ENCODE data around the gene TRAPPC3L.

TRAPPC3L gene

GRCh38 chr6:116461932-116462885 lies 83.3 kb downstream of the TRAPPC3L start:
- DNase-seq, result peak; percentile 66

DNA sequence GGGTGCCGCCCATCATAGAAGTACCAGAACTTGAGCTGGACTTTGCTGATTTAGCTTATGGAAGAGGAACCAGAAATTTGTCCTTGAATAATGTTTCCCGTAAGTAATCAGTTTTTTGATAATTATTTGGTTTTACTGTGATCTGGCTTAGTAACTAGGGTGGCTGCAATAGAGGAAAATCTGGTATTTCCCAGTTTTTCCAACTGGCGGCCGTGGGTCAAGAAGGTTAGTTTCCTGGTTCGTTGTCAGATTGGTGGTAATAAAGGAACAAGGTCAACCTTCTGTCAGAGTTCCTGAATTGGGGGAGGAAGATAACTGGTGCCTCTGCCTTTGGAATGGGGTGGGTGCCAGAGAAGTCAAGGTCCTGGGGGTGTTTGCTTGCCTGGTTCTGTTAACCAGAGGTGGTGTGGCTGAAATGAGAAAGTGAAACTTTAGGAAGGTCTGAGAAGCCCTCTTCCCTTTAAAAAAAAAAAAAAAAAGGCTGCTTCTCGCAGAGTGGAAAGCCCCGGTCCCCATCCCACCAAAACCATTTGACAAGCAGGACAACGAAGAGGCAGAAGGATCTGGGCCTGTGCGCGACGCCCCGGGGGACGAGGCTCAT lies 84.1 kb downstream of the TRAPPC3L start, which contains the start of gene CALHM6:
Gene CALHM6 (plus strand): TSS at position 45 of the 601 bp plus-strand sequence. CDS start 555 bp downstream, at position 600.
- no peak for DNase-seq

DNA sequence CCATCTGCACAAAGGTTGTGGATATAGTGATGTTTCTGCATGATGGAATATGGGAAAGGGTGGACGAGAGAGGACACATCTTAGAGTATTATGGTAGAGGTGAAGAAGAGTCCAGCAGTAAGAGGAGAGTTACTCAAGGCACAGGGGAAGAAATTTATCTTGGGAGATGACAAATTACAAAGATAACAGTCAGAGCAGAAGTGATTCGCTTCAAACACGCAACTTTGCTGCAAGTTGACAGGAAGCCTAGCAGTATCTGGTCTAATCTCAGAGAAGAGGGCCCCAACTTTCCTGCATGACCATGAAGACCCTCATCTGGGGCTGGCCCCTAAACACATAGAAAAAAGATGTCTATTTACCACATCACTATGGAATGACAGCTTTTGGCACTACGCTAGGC lies 85.6 kb downstream of the TRAPPC3L start:
- DNase-seq, result no peak

DNA sequence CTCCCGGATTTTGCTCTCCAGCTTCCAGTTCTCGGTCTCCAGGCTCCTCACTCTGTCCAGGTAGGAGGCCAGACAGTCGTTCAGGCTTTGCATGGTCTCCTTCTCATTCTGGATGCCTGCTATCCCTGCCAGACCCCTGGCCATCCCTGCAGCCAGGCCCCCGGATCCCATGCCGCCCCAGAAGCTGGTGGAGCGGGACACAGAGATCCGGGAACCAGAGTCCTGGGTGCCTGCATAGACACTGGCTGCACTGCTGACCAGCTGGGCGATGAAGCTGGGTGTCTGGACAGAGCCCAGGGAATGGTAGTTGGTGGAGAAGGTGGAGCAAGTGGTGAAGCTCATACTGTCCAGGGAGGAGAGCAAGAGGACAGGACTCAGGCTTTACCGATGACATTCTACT lies 87.2 kb downstream of the TRAPPC3L start:
- no peak for DNase-seq

DNA sequence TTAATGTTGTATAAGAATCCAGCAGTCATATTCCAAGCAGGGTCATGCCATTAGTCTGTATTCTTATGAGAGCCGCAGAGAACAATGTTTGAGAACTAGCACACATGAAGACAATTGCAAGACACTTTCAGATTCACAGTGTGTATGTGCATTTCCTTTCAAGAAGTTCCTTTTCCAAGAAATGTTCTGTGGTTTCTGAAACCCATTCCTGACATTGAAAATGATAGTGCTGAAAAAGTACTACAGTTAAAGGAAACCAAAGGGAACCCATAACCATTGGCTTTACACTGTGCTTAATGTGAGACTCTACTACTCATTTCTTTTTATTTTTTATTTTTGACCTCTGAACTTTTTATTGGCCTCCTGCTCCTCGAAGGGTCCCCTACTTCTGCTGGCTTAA lies 88.6 kb downstream of the TRAPPC3L start:
- DNase-seq, result no peak

DNA sequence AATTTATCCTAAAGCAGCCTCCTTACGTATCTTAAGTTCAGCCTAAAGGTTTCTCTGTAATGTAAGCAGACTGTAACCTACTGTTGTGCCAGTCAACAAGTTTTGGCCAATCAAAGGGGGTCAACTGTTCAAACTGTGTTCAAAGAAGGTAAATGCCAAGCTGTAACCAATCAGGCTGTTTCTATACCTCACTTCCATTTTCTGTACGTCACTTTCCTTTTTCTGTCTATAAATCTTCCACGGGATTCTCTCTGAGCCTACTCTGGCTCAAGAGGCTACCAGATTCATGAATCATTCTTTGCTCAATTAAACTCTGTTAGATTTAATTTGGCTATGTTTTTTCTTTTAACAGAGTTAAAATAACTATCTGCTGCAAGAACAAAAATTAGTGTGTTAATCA lies 89.4 kb downstream of the TRAPPC3L start:
- no peak for DNase-seq

- no peak for DNase-seq
Measured at GRCh38 chr6:116452531-116452930, 93.0 kb downstream of the TRAPPC3L start.

DNA sequence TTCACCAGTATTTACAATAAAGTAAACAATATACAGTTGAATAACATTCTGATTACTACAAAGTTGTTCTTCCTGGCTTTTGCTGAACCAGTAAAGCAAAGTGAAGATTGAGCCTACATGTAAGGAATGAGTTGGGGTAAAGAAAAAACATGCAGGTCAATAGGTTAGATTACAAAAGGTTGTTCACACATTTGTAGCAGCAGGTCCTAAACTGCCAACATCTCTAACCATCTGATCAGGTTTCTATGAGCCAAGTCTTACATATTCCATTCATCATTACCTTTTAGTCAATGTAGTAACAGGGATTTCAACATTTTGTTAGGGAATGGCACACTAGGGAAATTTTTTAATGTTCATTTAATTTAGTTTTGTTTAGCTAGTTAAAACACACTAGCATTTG lies 93.6 kb downstream of the TRAPPC3L start:
- no peak for DNase-seq

DNA sequence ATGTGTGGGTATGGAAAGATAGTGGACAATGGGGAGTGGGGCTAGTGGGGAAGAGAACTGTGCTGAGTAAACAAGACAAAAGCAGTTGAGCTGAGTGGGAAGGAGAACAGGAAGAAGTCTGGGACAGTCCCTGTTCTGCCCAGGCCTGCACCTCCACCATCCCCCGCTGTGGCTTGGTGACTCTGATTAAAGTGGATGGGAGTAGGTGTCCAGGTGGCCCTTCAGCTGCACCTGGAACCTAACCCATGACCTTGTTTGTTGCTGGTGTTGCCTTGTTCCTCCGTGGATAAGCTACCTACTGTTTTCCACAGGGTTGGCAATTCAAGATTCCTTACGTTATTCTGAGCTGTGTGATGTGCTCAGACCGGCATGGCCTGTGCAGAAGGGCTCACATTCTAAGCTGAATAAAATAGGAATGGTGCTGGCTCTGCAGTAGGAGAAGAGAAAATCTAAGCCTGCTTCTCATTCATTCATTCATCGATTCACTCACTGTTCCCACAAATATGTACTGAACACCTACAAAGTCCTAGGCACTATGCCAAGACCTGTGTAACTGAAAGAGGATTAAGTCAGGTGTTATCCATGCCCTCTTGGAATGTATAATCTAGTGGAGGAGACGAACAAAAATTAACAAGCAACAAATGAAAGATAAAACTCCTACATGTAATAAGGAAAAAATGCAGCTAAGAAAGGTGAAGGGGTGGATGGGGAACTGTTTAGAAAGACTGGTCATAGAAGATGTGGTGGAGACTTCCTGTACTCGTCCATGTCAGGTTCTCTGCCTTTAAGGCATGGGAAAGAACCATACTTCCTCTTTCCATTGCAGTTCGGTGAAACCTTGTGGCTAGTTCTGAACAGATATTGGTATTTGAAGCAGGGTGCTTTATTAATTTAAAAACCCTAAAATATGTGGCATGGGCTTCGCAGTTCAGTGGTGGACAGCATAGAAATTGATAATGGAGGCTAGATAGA lies 94.4 kb downstream of the TRAPPC3L start:
- DNase-seq, result no peak

GRCh38 chr6:116450185-116450710 lies 95.2 kb downstream of the TRAPPC3L start:
- DNase-seq, result no peak

- DNase-seq, result no peak
Measured at GRCh38 chr6:116449565-116449964, 95.9 kb downstream of the TRAPPC3L start.

DNA sequence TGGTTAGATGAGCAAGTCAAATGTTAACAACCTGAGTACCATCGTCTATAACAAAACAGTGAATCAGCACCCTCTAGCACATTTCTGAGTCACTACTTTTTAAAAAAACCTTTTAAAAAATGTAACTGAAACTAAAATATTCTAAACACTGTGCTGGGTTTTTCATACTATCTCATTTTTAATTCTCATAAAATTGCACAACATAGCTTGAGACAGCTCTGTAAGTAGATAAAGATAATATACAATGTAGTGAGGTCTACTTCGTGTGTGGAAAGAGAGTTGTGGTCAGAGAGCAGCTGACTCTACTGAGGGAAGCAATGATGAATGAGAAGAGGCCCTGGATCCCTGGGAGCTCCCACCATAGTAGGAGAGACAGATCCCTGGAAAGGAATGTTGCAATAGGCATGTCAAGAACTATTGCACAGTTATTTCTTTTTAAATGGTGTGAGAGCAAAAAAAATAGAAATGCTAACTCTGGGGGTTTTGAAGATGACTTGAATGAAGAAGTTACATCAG lies 97.9 kb downstream of the TRAPPC3L start:
- no peak for DNase-seq

- DNase-seq, result no peak
Measured at GRCh38 chr6:116447052-116447451, 98.4 kb downstream of the TRAPPC3L start.

DNA sequence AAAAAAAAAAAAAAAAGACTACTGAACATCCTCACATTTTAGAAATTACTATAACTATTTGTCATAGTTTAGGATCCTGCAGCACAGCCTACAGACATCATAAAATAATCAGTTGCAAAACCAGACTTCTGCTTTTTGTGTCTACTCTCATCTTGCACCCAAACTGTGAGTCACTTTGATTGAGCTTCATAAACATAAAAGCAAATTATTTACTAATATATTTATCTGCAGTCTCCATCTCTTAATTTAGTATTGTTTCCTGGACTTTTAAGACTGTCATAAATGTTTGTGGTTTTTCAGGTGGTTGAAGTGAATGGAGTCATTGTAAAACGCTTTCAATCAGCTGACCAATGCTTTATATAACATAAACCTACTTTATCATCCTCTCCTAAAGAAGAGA lies 99.1 kb downstream of the TRAPPC3L start:
- DNase-seq, result no peak

DNA sequence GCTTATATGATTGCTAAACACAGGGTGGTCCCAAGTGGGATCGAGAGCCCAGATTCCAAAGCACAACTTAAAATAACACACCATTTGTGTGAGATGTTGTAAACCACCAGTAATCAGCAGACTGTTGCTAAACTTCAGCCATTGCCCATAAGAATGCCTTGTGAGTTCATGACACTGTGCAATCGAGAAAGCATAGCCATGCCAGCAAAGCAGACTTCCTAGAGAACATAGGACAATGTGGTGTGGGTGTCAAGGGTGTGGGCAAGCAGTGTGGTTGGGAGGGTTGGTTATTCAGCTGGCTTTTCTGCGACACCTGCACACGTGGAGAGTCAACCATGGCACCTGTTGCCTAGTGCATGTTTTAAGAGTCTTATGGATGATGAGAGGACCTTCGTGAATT lies 100.4 kb downstream of the TRAPPC3L start:
- DNase-seq, result no peak
